ENCODE measurements around the gene USP21. TPM values are rescaled to one million over a fixed set of nuclear protein-coding genes. Genes with fewer than 3 reads are reported as not detected.

USP21 gene
- total RNA-seq, 1 experiment from 2014 or later: 36.6 TPM

DNA sequence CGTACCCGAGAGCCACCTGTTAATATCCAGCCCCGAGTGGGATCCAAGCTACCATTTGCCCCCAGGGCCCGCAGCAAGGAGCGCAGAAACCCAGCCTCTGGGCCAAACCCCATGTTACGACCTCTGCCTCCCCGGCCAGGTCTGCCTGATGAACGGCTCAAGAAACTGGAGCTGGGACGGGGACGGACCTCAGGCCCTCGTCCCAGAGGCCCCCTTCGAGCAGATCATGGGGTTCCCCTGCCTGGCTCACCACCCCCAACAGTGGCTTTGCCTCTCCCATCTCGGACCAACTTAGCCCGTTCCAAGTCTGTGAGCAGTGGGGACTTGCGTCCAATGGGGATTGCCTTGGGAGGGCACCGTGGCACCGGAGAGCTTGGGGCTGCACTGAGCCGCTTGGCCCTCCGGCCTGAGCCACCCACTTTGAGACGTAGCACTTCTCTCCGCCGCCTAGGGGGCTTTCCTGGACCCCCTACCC is 1.4 kb downstream of the USP21 start:
- no peak overlapping the region for H3K27ac Mint-ChIP-seq (ENCODE audit: low read depth, unreplicated experiment)
- no peak for DNase-seq (ENCODE audit: unreplicated experiment)
- intact Hi-C loops (cut with micrococcal nuclease): no loop called here
- no peak for TF ChIP-seq CTCF (IDR thresholded peaks at IDR 0.05; ENCODE audit: unreplicated experiment)
- no peaks in the 10 kb centered on the region for H3K9me3 Mint-ChIP-seq (ENCODE audit: unreplicated experiment)
- H3K27me3 Mint-ChIP-seq (ENCODE audit: insufficient read depth, unreplicated experiment): no peaks in the 10 kb centered on the region
- no TSS peak for BruUV-seq (replicated peaks)
- H3K4me3 Mint-ChIP-seq (ENCODE audit: unreplicated experiment): peak overlapping the region; percentile 87
- peaks cover 45% of the 10 kb centered on the region for H3K4me1 Mint-ChIP-seq (ENCODE audit: insufficient read depth, unreplicated experiment)
- peaks cover 66% of the 10 kb centered on the region for H3K36me3 Mint-ChIP-seq (ENCODE audit: insufficient read depth, unreplicated experiment)
- CTCF ChIA-PET: interaction anchor here (0.6 to 0.7 kb wide), 2 partner anchors 150 to 1963 kb away, joined by 3 to 4 read pairs; no protein-coding TSS in a partner anchor
- POLR2A ChIA-PET: interaction anchor here (0.8 kb wide), 2 partner anchors 41 to 153 kb away, joined by 3 to 4 read pairs; partner anchors contain the start of genes NDUFS2 and SDHC

DNA sequence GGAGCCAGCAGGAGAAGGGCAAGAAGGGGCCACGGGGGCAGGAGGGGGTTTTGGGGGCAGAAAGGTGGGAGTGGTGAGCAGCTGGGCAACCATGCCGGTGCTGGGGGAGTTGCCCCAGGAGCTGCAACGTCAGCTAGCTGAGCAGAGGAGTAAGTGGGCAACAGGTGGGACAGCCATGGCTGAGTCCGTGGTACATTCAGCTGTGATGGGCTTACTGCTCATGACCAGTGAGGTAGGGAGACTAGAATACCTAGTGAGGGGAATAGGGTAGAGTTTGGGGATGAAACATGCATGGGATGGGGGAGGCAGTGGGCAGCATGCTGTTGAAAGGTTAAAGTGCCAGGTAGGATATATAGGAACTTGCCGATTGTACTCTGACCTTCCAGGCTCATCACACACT is 2.4 kb downstream of the USP21 start:
- POLR2A ChIA-PET: interaction anchor here (0.6 to 1.5 kb wide), 4 partner anchors 8 to 696 kb away, joined by 3 to 7 read pairs (median 4); partner anchors contain the start of genes B4GALT3, NDUFS2 and UFC1
- Mint-ChIP-seq H3K27me3 (ENCODE audit: insufficient read depth, unreplicated experiment) (no peaks in the 10 kb centered on the region), H3K4me1 (ENCODE audit: insufficient read depth, unreplicated experiment) (peaks cover 53% of the 10 kb centered on the region), H3K4me3 (ENCODE audit: unreplicated experiment) (no peak overlapping the region), H3K36me3 (ENCODE audit: insufficient read depth, unreplicated experiment) (peaks cover 68% of the 10 kb centered on the region), H3K27ac (ENCODE audit: low read depth, unreplicated experiment) (peak overlapping the region; percentile 25), H3K9me3 (ENCODE audit: unreplicated experiment) (no peaks in the 10 kb centered on the region)
- CTCF ChIA-PET: interaction anchor here (0.6 to 1.3 kb wide), 6 partner anchors 14 to 220 kb away, joined by 3 read pairs; no protein-coding TSS in a partner anchor
- intact Hi-C loops (cut with micrococcal nuclease): no loop called here
- DNase-seq (ENCODE audit: unreplicated experiment): no peak
- no TSS peak for BruUV-seq (replicated peaks)
- no peak for TF ChIP-seq CTCF (IDR thresholded peaks at IDR 0.05; ENCODE audit: unreplicated experiment)

DNA sequence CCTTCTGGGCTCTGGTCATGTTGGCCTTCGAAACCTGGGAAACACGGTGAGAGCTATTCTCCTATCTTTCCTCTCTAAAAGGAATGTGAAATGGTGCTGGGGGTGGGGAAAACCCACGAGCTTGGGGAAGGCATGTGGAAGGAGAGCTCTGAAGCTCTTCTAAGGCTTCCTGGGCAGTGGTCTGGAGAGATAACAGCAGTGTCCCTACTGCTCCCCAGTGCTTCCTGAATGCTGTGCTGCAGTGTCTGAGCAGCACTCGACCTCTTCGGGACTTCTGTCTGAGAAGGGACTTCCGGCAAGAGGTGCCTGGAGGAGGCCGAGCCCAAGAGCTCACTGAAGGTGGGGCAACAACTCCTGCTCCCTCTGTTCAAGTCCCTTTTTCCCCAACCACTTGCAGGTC is 2.8 kb downstream of the USP21 start:
- H3K36me3 Mint-ChIP-seq (ENCODE audit: insufficient read depth, unreplicated experiment): peaks cover 64% of the 10 kb centered on the region
- H3K4me3 Mint-ChIP-seq (ENCODE audit: unreplicated experiment): no peak overlapping the region
- ChIA-PET CTCF (interaction anchor here (0.6 to 1.3 kb wide), 7 partner anchors 14 to 220 kb away, joined by 3 read pairs; no protein-coding TSS in a partner anchor), POLR2A (interaction anchor here (0.6 to 1.5 kb wide), 3 partner anchors 8 to 696 kb away, joined by 3 to 7 read pairs (median 6); partner anchors contain the start of genes B4GALT3 and UFC1)
- peak overlapping the region; percentile 72 for H3K27ac Mint-ChIP-seq (ENCODE audit: low read depth, unreplicated experiment)
- intact Hi-C loops (cut with micrococcal nuclease): no loop called here
- peaks cover 56% of the 10 kb centered on the region for H3K4me1 Mint-ChIP-seq (ENCODE audit: insufficient read depth, unreplicated experiment)
- no peak for TF ChIP-seq CTCF (IDR thresholded peaks at IDR 0.05; ENCODE audit: unreplicated experiment)
- DNase-seq (ENCODE audit: unreplicated experiment): no peak
- no peaks in the 10 kb centered on the region for H3K27me3 Mint-ChIP-seq (ENCODE audit: insufficient read depth, unreplicated experiment)
- BruUV-seq (replicated peaks): no TSS peak
- H3K9me3 Mint-ChIP-seq (ENCODE audit: unreplicated experiment): no peaks in the 10 kb centered on the region

DNA sequence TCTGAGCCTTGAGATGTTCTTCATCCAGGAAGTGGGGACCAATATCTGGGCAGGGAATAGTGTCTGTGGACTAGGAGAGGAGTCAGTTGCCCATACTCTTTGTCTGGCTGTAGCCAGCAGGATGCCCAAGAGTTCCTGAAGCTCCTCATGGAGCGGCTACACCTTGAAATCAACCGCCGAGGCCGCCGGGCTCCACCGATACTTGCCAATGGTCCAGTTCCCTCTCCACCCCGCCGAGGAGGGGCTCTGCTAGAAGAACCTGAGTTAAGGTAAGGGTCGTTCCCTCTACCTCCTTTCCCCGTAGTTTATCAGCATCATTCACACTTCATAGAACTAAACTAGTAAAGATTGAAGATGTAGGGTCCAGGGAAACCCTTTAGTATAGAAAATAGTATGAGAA is 3.5 kb downstream of the USP21 start:
- ChIA-PET CTCF (interaction anchor here (0.7 to 1.3 kb wide), 3 partner anchors 13 to 89 kb away, joined by 3 read pairs; no protein-coding TSS in a partner anchor), POLR2A (interaction anchor here (1.2 to 1.5 kb wide), 2 partner anchors 9 to 14 kb away, joined by 6 to 7 read pairs; partner anchors contain the start of genes B4GALT3 and UFC1)
- no peak overlapping the region for H3K4me3 Mint-ChIP-seq (ENCODE audit: unreplicated experiment)

More for the DNA sequence above, 3.5 kb downstream of the USP21 start:
- intact Hi-C loops (cut with micrococcal nuclease): no loop called here
- peak overlapping the region; percentile 72 for H3K27ac Mint-ChIP-seq (ENCODE audit: low read depth, unreplicated experiment)
- H3K36me3 Mint-ChIP-seq (ENCODE audit: insufficient read depth, unreplicated experiment): peaks cover 56% of the 10 kb centered on the region
- no peak for TF ChIP-seq CTCF (IDR thresholded peaks at IDR 0.05; ENCODE audit: unreplicated experiment)
- BruUV-seq (replicated peaks): no TSS peak
- no peaks in the 10 kb centered on the region for H3K9me3 Mint-ChIP-seq (ENCODE audit: unreplicated experiment)
- peaks cover 59% of the 10 kb centered on the region for H3K4me1 Mint-ChIP-seq (ENCODE audit: insufficient read depth, unreplicated experiment)
- H3K27me3 Mint-ChIP-seq (ENCODE audit: insufficient read depth, unreplicated experiment): no peaks in the 10 kb centered on the region
- DNase-seq (ENCODE audit: unreplicated experiment): no peak
